ENCODE data around the gene SET. TPM values are rescaled to one million over a fixed set of nuclear protein-coding genes. Genes with fewer than 3 reads are reported as not detected.
A peak's percentile ranks its signal among the peaks of the same experiment; 100 is the strongest.

Gene SET
- total and polyA plus RNA-seq, 2 of the 8 experiments (the other 6 are each of a cell fraction or from before 2014, with no cell fraction given) = 466 to 1,345 TPM

DNA sequence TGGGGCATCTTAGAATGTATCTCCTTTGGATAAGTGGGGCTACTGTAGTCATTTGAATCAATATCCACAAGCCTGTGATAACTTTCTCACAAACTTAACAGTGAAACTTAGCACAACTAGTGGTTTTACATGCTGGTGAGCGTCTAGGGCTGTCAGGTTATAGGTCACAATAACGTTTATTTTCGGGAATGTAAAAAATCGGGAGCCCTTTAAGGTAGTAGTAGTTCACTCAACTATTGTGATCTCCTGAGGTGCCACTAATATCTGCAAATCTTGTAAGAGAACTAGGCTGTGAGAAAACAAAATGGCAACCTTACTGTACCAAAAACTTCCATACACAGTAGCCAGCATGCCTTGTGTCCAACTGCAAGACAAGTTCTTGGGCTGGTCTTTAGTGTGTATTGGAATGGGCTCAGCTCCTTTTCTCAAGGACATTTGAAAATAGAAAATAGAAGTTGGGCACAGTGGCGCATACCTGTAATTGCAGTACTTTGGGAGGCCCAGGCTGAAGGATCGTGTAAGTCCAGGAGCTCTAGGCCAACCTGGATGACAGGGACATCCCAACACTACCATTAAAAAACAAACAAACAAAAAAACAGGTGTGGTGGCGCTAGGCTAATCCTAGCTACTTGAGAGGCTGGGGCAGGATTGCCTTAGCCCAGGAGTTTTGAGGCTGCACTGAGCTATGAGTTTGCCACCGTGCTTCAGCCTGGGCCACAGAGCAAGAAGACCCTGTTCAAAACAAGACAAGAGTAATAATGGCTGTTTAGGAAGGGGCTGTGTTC lies 8.1 kb downstream of the SET start:
- Histone ChIP-seq H2BK120ac (replicated peaks; ENCODE audit: low read depth, low read length) (no peak overlapping the region), H4K20me1 (replicated peaks in 1 of 2; ENCODE audit: control insufficient read depth in 1 of 2, insufficient read depth in 2 of 2, low read length in 2 of 2) (peaks cover 7 to 8% of the 10 kb centered on the region in 2 experiments), H2AK5ac (ENCODE audit: low read depth, low read length) (no peak overlapping the region), H3K36me3 (ENCODE audit: control insufficient read depth in 2 of 4, insufficient read depth in 4 of 4, low read length in 3 of 4) (peaks cover 26 to 42% (median 39%) of the 10 kb centered on the region in 4 experiments), H3K4me2 (ENCODE audit: insufficient read depth in 1 of 2, low read depth in 2 of 2, low read length in 2 of 2) (no peak overlapping the region), H2BK15ac (ENCODE audit: low read length) (no peak overlapping the region), H3K23me2 (ENCODE audit: low read depth, low read length) (no peaks in the 10 kb centered on the region), H3K9ac (replicated peaks in 1 of 4; ENCODE audit: extremely low read depth in 1 of 4, low read depth in 3 of 4, low read length in 3 of 4) (no peak overlapping the region), H3K4me3 (ENCODE audit: extremely low read depth in 1 of 4, insufficient read depth in 2 of 4, low read depth in 3 of 4, low read length in 4 of 4) (no peak overlapping the region), H3K27me3 (replicated peaks in 1 of 4; ENCODE audit: control insufficient read depth in 3 of 4, extremely low read depth in 1 of 4, insufficient read depth in 3 of 4, low read length in 3 of 4) (peaks cover 0 to 1% (median 0%) of the 10 kb centered on the region in 4 experiments; a peak in 1 of 7 replicates), H3K79me2 (ENCODE audit: control insufficient read depth in 1 of 2, insufficient read depth in 2 of 2, low read length in 2 of 2) (peaks cover 0 to 12% of the 10 kb centered on the region in 2 experiments; a peak in 2 of 4 replicates), H2AFZ (ENCODE audit: low read length) (no peak overlapping the region), H3K27ac (ENCODE audit: low read depth, low read length) (no peak overlapping the region), H2BK12ac (ENCODE audit: low read depth, low read length) (no peak overlapping the region), H3K23ac (ENCODE audit: insufficient read length) (no peak overlapping the region), H3K9me3 (ENCODE audit: insufficient read depth in 2 of 2, low read depth in 1 of 2, low read length in 1 of 2) (no peaks in the 10 kb centered on the region), H3K4me1 (replicated peaks in 1 of 4; ENCODE audit: control insufficient read depth in 3 of 4, insufficient read depth in 4 of 4, low read length in 3 of 4) (no peaks in the 10 kb centered on the region), H3K79me1 (ENCODE audit: low read depth, low read length) (no peaks in the 10 kb centered on the region), H4K5ac (ENCODE audit: insufficient read length, low read depth, low read length) (no peak overlapping the region), H3K18ac (ENCODE audit: extremely low read depth, low read length) (no peak overlapping the region), H2BK20ac (ENCODE audit: low read length) (no peak overlapping the region), H4K8ac (ENCODE audit: extremely low read depth, insufficient read depth, low read length) (no peak overlapping the region), H3K56ac (replicated peaks; ENCODE audit: insufficient read length, low read depth, low read length) (no peak overlapping the region), H4K91ac (replicated peaks; ENCODE audit: insufficient read length, low read length) (no peak overlapping the region), H3K14ac (ENCODE audit: insufficient read length) (no peak overlapping the region), H3K4ac (replicated peaks; ENCODE audit: insufficient read length, low read depth, low read length) (no peak overlapping the region), H2BK5ac (ENCODE audit: low read depth, low read length) (no peak overlapping the region)
- ChIA-PET POLR2A (ENCODE audit: partially characterized antibody) (interaction anchor here (0.6 to 46.1 kb wide), 20 partner anchors 2 to 227 kb away, joined by 3 to 1197 read pairs (median 4); partner anchors contain the start of genes DYNC2I2, ENDOG, PKN3 and SET), CTCF (ENCODE audit: partially characterized antibody) (interaction anchor here (0.6 to 2.1 kb wide), 10 partner anchors 33 to 157 kb away, joined by 3 to 8 read pairs (median 3); no protein-coding TSS in a partner anchor)
- DNase-seq (ENCODE audit: low read depth in 1 of 2, low spot score in 2 of 2) (no peak), FAIRE-seq (no peak)
- WGBS, 2 experiments (ENCODE audit: extremely low coverage in 1 of 2, insufficient coverage in 1 of 2, insufficient read length in 1 of 2, insufficient replicate concordance in 2 of 2, low coverage in 1 of 2, low lambda C conversion rate in 2 of 2, missing lambda C conversion rate in 1 of 2) = 79% methylated on average over 8 of the region's 8 CpGs; no CpG with 5 or more reads in 1 of the 2 experiments
- TF ChIP-seq KDM4A (IDR thresholded peaks at IDR 0.05; ENCODE audit: low read depth, low read length, severe bottlenecking) (no peak), HDAC2 (IDR thresholded peaks at IDR 0.05; ENCODE audit: borderline replicate concordance in 1 of 2, low read depth in 2 of 2, low read length in 2 of 2) (no peak), POLR2AphosphoS5 (IDR thresholded peaks at IDR 0.05; ENCODE audit: low read depth, low read length) (peak; percentile 77), NRF1 (IDR thresholded peaks at IDR 0.05; ENCODE audit: low read depth, low read length) (no peak), JUND (IDR thresholded peaks at IDR 0.05; ENCODE audit: low read length) (no peak), CTBP2 (IDR thresholded peaks at IDR 0.05; ENCODE audit: borderline replicate concordance, insufficient read depth, insufficient read length, low read length) (no peak)
- TF ChIP-seq, protein P1, sequence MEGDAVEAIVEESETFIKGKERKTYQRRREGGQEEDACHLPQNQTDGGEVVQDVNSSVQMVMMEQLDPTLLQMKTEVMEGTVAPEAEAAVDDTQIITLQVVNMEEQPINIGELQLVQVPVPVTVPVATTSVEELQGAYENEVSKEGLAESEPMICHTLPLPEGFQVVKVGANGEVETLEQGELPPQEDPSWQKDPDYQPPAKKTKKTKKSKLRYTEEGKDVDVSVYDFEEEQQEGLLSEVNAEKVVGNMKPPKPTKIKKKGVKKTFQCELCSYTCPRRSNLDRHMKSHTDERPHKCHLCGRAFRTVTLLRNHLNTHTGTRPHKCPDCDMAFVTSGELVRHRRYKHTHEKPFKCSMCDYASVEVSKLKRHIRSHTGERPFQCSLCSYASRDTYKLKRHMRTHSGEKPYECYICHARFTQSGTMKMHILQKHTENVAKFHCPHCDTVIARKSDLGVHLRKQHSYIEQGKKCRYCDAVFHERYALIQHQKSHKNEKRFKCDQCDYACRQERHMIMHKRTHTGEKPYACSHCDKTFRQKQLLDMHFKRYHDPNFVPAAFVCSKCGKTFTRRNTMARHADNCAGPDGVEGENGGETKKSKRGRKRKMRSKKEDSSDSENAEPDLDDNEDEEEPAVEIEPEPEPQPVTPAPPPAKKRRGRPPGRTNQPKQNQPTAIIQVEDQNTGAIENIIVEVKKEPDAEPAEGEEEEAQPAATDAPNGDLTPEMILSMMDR (IDR thresholded peaks at IDR 0.05; ENCODE audit: control extremely low read depth in 1 of 3, insufficient read depth in 1 of 3, low read depth in 1 of 3, low read length in 3 of 3) = no peak
- TF ChIP-seq, protein P2, sequence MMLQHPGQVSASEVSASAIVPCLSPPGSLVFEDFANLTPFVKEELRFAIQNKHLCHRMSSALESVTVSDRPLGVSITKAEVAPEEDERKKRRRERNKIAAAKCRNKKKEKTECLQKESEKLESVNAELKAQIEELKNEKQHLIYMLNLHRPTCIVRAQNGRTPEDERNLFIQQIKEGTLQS (IDR thresholded peaks at IDR 0.05; ENCODE audit: insufficient read depth, low read depth, low read length) = no peak

Data from H1 (cell line).